Cardiac muscle cell (in vitro differentiated cells and primary cell): ENCODE results near the gene NOL3. TPM values are rescaled to one million over a fixed set of nuclear protein-coding genes. Genes with fewer than 3 reads are reported as not detected.

Source experiments
- DNase-seq, 2 donors: peaks; one replicate each; pipeline versions ENCODE4 v3.0.0 to v3.0.0-alpha.2; 2010 to 2017; ENCODE audit warnings: low read depth in 1 of 2, low spot score in 1 of 2
- H3K27ac ChIP-seq: fragments of 200-600 bp; sonication (generic); 2 replicates; pipeline ENCODE4 v1.5.1; 2016
- H3K27me3 ChIP-seq: fragments of 200-600 bp; sonication (generic); 2 replicates; pipeline ENCODE4 v1.6.0; 2016; ENCODE audit warnings: control low read depth
- H3K36me3 ChIP-seq: fragments of 200-600 bp; sonication (generic); 2 replicates; pipeline ENCODE4 v1.5.1; 2016; ENCODE audit warnings: control low read depth
- H3K4me1 ChIP-seq: fragments of 200-600 bp; sonication (generic); 2 replicates; pipeline ENCODE4 v1.8.1; 2017; ENCODE audit warnings: low read depth, mild to moderate bottlenecking, mixed run types
- H3K4me3 ChIP-seq: fragments of 200-600 bp; sonication (generic); 2 replicates; pipeline ENCODE4 v1.5.1; 2016; ENCODE audit warnings: mild to moderate bottlenecking
- H3K9me3 ChIP-seq: fragments of 200-600 bp; sonication (generic); 2 replicates; pipeline ENCODE4 v1.5.1; 2017; ENCODE audit warnings: low read depth, mild to moderate bottlenecking, control low read depth
- CTCF ChIP-seq: IDR thresholded peaks from 2 replicates; pipeline ENCODE4 v1.5.1; 2012; ENCODE audit warnings: low read depth, mild to moderate bottlenecking, low read length
- polyA plus RNA-seq: library from polyadenylated mRNA; unstranded; fragments of >200 nt; fragmentation: Nextera tagmentation; extraction: Ambion mirVana; gene quantifications from 2 replicates; pipeline ENCODE4 v1.2.1, GENCODE V29; 2016
- total RNA-seq: library from RNA; depleted of rRNA; stranded (reverse); fragments of >200 nt; gene quantifications from 2 replicates; pipeline ENCODE4 v1.2.3, GENCODE V29; 2016

NOL3 gene
- total and polyA plus RNA-seq, 2 experiments from 2014 or later: 31.1 to 40.6 TPM

- no peaks in the 10 kb centered on the region for H3K9me3 ChIP-seq
- peaks cover 16% of the 10 kb centered on the region for H3K4me1 ChIP-seq
- no peaks in the 10 kb centered on the region for H3K36me3 ChIP-seq
- H3K27me3 ChIP-seq: peaks cover 88% of the 10 kb centered on the region
- DNase-seq: peak; percentile 32 to 42
- TF ChIP-seq CTCF: no peak
- no peak overlapping the region for H3K27ac ChIP-seq
- no peak overlapping the region for H3K4me3 ChIP-seq
Observed at GRCh38 chr16:67165121-67166078, 4.9 kb upstream of the NOL3 start.

GRCh38 chr16:67166110-67166547 is 4.2 kb upstream of the NOL3 start:
- H3K4me1 ChIP-seq: peaks cover 19% of the 10 kb centered on the region
- DNase-seq: no peak

GRCh38 chr16:67166598-67167168 is 3.7 kb upstream of the NOL3 start:
- Histone ChIP-seq H3K9me3 (no peaks in the 10 kb centered on the region), H3K36me3 (no peaks in the 10 kb centered on the region), H3K4me3 (no peak overlapping the region), H3K4me1 (peaks cover 20% of the 10 kb centered on the region), H3K27ac (no peak overlapping the region), H3K27me3 (peaks cover 77% of the 10 kb centered on the region)
- no peak for DNase-seq
- TF ChIP-seq CTCF: no peak

More at GRCh38 chr16:67166110-67166547, 4.2 kb upstream of the NOL3 start:
- no peak overlapping the region for H3K27ac ChIP-seq
- H3K4me3 ChIP-seq: no peak overlapping the region
- TF ChIP-seq CTCF: no peak
- no peaks in the 10 kb centered on the region for H3K36me3 ChIP-seq
- H3K27me3 ChIP-seq: peaks cover 82% of the 10 kb centered on the region
- no peaks in the 10 kb centered on the region for H3K9me3 ChIP-seq

- Histone ChIP-seq H3K4me1 (peaks cover 20% of the 10 kb centered on the region), H3K4me3 (no peak overlapping the region), H3K27me3 (peaks cover 68% of the 10 kb centered on the region), H3K27ac (no peak overlapping the region), H3K36me3 (no peaks in the 10 kb centered on the region), H3K9me3 (no peaks in the 10 kb centered on the region)
- TF ChIP-seq CTCF: no peak
- DNase-seq: no peak
Observed at GRCh38 chr16:67167588-67167987, 2.8 kb upstream of the NOL3 start.

- no peaks in the 10 kb centered on the region for H3K36me3 ChIP-seq
- no peak for TF ChIP-seq CTCF
- H3K4me3 ChIP-seq: no peak overlapping the region
- no peak for DNase-seq
- H3K9me3 ChIP-seq: no peaks in the 10 kb centered on the region
- H3K27me3 ChIP-seq: peaks cover 56% of the 10 kb centered on the region
- no peak overlapping the region for H3K27ac ChIP-seq
- peaks cover 14% of the 10 kb centered on the region for H3K4me1 ChIP-seq
Observed at GRCh38 chr16:67169011-67169451, 1.3 kb upstream of the NOL3 start.
